ENCODE results near the gene PPCDC.

DNA sequence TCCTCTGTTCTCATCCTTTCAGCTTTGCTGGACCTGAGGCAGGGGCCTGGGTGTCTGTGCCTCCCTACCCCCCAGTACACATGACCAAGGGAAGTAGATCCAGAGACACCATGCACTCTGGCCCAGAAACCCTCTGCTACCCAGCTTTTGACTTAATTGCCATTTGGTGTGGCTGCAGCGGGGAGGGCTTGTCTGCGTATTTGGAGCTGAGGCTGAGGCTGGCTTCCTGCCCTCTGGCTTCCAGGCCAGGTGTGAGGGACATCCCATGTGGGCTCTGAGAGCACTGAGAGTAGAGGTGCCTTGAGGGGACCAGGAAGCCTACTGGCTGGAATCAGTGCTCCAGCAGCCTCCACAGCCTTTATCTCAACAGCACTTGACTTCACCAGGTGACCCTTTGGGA lies 26.9 kb downstream of the PPCDC start:
- TF ChIP-seq TAF1 (IDR thresholded peaks at IDR 0.05; ENCODE audit: low read depth, low read length) = no peak
- no peak for TF ChIP-seq POLR2AphosphoS5 (IDR thresholded peaks at IDR 0.05; ENCODE audit: low read depth, low read length)
- TF ChIP-seq POLR2A (IDR thresholded peaks at IDR 0.05; ENCODE audit: low read depth, low read length) = no peak
- no peak for TF ChIP-seq SPI1 (IDR thresholded peaks at IDR 0.05; ENCODE audit: low read depth, low read length)
- TF ChIP-seq POU2F2 (IDR thresholded peaks at IDR 0.05; ENCODE audit: low read depth, low read length) = no peak
- no peak for TF ChIP-seq PAX5 (IDR thresholded peaks at IDR 0.05; ENCODE audit: insufficient read depth, low read length, severe bottlenecking)

All from GM12891 (cell line).